Breast epithelium (tissue), 3 donors: ENCODE measurements around the gene PRIM2.
"Not testable (repeated sequence)": the region's sequence is repeated elsewhere in the genome, so short reads cannot be mapped to it uniquely, and the experiment has no call there.

Experiments
- POLR2A ChIP-seq: fragments of 450-650 bp; IDR thresholded peaks from one replicate; pipeline ENCODE4 v1.6.1; 2016; ENCODE audit warnings: antibody characterized with exemption, mild to moderate bottlenecking, moderate library complexity
- POLR2AphosphoS5 ChIP-seq, 3 donors: sonication (generic); formaldehyde crosslinking; IDR thresholded peaks; one replicate each; pipeline ENCODE4 v1.6.1; 2017; ENCODE audit warnings: antibody characterized with exemption in 3 of 3
- TF ChIP-seq, protein P1 (sequence below), 3 donors: fragments of 450-650 bp; IDR thresholded peaks; one replicate each; pipeline ENCODE4 v1.5.1; 2016 to 2017; ENCODE audit warnings: antibody characterized with exemption in 3 of 3, mild to moderate bottlenecking in 3 of 3, moderate library complexity in 3 of 3

DNA sequence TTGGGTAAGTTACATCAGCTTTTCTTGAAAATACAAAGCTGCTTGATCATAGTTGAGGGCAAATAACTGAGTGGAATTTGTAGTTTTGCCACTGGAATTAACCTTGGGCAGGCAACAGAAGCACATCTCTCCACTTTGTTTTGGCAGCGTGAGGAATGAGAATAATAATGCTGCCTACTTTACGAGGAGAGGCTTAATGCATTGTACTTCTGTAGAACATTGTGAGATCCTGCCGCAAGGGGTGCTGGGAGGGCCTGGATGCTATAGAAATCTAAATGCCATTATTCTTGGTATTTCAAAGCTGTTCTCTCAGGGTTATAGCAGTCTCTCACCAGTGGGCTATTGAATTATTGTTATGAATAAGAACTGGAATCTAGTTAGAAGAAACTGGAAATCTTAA, 353.8 kb downstream of the PRIM2 start:
- TF ChIP-seq, protein P1, sequence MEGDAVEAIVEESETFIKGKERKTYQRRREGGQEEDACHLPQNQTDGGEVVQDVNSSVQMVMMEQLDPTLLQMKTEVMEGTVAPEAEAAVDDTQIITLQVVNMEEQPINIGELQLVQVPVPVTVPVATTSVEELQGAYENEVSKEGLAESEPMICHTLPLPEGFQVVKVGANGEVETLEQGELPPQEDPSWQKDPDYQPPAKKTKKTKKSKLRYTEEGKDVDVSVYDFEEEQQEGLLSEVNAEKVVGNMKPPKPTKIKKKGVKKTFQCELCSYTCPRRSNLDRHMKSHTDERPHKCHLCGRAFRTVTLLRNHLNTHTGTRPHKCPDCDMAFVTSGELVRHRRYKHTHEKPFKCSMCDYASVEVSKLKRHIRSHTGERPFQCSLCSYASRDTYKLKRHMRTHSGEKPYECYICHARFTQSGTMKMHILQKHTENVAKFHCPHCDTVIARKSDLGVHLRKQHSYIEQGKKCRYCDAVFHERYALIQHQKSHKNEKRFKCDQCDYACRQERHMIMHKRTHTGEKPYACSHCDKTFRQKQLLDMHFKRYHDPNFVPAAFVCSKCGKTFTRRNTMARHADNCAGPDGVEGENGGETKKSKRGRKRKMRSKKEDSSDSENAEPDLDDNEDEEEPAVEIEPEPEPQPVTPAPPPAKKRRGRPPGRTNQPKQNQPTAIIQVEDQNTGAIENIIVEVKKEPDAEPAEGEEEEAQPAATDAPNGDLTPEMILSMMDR (IDR thresholded peaks at IDR 0.05), result not testable (repeated sequence)
- TF ChIP-seq POLR2A; POLR2AphosphoS5 (IDR thresholded peaks at IDR 0.05): not testable (repeated sequence)
